ENCODE measurements around the gene CHRNA4.
"Not testable (repeated sequence)": the region's sequence is repeated elsewhere in the genome, so short reads cannot be mapped to it uniquely, and the experiment has no call there.

Gene CHRNA4

GRCh38 chr20:63397155-63397843, 36.1 kb upstream of the CHRNA4 start:
- no peak for DNase-seq

- no peak for DNase-seq
Measured at GRCh38 chr20:63396300-63396699, 35.2 kb upstream of the CHRNA4 start.

- no peak for DNase-seq
Measured at GRCh38 chr20:63395723-63396122, 34.6 kb upstream of the CHRNA4 start.

GRCh38 chr20:63394920-63395455, 33.8 kb upstream of the CHRNA4 start:
- no peak for DNase-seq

- DNase-seq: no peak
Measured at GRCh38 chr20:63394069-63394919, 33.1 kb upstream of the CHRNA4 start.

DNA sequence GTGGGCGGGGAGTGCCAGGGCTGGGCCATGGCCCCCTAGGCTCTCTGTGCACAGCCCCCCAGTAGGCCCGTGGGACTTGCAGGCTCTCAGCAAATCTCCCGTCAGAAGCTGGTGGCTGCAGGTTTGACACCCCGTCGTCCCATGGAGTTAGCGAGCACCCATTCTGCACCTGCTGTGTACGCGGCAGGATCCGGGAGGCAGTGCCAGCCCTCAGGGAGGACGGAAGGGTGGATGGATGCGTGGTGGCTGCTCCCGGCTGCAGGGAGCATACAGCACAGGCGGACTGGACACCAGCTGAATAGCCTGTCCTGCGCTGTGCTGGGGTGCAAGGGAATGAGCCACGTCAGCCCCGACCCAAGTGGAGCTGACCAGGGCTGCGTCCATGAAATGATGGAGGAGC, 32.4 kb upstream of the CHRNA4 start:
- no peak for DNase-seq

GRCh38 chr20:63392465-63393365, 31.6 kb upstream of the CHRNA4 start:
- DNase-seq: no peak

DNA sequence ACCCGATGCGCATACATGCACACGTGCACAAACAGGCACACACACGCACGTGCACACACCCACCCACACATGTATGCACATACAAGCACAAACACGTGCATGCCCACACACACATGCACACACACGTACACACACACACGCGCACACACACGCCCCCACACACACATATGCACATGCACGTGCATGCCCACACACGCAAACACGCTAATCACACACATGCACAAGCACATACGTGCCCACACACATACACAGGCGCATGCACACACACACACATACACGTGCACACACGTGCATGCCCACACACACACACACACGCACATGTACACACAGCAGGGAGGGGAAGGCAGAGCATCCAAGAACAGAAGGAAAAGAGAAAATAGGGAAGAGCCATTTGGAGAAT, 26.8 kb upstream of the CHRNA4 start:
- DNase-seq: no peak

DNA sequence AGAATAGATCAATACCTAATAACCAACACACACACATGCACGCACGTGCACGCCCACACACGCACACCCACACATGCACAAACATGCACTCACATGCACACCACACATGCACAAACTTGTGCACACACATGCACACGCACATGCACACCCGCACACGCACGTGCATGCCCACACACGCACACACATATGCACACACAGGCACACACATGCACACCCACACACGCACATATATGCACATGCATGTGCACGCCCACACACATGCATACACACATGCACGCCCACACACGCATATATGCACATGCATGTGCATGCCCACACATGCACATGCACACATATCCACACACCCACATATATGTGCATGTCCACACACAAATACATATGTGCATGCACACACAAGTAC, 26.2 kb upstream of the CHRNA4 start:
- no peak for DNase-seq

DNA sequence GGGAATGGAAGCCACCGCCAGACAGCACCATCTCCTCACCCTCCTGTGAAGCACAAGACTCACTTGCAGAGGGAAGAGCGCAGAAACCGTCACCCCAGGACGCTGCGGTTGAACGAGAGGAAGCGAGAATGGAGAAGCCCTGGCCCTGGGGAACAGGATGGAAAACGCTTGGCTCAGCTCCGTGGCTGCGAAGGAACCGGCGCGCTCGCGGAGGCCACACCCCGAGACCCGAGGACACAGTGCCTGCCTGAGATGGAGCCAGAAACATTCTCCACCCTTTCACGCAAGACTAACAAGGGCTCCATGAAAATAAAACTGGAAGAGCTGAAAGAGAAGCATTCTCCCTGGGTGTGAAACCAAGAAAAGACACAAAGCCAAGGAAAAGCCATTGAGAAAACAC, 25.3 kb upstream of the CHRNA4 start:
- no peak for DNase-seq

DNA sequence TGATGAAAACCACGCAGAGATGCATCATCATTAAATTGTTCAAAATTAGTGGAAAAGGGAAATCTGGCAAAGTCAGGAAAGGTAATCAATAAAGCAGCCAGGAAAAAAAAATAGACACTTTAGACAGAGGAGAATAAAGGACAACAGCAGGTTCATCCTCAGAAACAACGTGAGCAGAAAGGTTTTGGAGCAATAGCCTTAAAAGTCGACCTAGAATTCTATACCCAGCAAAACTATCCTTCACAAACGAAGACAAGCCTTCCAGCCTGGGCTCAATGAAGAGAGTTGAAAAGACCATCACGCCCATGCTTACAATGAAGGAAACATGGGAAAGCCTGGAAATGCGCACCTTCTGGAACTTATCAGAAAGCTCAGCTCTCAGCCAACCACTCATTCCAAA, 24.7 kb upstream of the CHRNA4 start:
- DNase-seq: no peak

GRCh38 chr20:63384336-63384735, 23.2 kb upstream of the CHRNA4 start:
- no peak for DNase-seq

DNA sequence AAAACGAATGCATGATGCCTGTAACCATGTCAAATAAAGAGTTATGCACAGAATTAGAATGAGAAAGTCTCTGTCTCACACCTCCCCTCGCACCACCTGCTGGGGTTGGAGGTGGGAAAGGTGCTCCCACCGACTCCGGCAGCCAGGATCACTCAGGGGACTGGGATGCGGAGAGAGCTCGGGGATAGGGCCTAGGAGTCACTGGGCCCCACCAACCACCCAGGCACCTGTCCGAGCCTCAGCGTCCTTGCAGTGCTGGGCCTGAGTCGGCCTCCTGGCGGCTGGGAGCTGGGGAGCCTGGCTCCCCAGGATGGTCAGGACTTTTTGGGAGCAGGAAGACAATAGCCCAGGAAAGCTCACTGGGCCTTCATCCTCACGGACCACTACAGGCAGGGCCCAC, 22.4 kb upstream of the CHRNA4 start:
- no peak for DNase-seq

- no peak for DNase-seq
Measured at GRCh38 chr20:63382551-63383300, 21.6 kb upstream of the CHRNA4 start.

DNA sequence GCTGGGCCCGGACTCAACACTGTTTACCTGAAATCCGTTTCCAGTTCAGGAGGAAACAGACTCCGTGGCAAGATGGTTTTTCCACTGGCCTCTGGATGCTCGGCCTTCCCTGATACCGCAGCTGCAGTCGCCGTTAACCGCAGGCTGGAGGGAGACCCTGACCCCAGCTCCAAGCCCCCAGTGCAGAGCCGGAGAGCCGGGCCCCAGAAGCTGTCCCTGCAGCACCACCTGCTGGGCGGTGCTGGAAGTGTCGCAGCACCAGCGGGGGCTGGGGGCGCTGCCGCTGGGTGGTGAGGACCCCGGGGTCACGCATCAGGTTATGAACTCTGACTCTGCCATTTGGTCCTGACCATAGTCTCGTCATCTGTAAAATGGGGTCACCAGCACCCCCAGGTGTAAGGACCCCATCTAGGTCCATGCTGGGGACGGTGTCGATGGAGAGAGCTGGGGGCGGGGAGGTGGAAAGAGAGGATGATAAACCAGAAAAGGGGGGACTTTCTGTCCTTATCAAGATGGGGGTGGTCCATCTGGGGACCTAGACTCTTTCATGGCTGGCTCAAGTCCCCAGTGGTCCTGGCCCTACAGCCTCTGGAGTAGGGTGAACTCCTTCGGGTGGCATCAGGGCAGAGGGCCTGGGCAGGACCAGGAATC, 20.8 kb upstream of the CHRNA4 start:
- no peak for DNase-seq

DNA sequence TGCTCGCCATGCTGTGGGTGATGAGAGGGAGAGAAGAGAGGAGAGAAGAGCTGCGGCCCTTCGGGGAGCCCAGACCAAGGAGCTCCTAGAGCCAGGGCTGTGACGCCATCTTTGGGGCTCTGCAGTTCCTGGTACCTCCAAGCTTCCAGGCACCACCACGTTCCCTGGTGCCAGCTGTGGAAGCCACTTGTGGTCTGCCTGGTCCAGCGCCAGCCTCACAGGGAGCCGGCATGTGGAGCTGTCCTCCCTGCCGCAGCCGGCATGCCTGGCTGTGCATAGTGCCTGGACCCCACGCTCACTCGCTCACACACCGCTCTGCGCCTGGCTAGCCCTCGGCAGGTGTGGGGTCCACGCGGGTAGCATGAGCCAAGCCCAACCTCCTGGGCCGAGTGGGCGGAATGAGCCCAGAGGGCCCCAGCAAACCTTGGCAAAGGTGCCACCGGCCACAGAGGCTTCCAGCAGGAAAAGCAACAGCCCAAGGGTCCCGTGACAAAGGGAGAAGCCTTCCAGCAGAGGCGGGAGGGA, 19.3 kb upstream of the CHRNA4 start:
- DNase-seq: no peak

DNA sequence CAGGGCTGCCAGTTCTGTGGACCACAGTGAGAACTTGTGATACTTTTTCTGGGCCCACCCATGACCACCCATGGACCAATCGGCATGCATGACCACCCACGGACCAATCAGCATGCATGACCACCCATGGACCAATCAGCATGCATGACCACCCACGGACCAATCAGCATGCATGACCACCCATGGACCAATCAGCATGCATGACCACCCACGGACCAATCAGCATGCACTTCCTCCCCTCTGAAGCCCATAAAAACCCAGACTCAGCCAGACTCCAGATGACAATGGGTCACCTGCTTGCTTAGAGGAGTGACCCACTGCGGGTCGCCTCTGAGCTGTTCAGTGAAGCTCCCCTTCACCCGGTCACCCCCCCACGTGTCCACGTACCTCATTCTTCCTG, 18.7 kb upstream of the CHRNA4 start:
- not testable (repeated sequence) for DNase-seq

DNA sequence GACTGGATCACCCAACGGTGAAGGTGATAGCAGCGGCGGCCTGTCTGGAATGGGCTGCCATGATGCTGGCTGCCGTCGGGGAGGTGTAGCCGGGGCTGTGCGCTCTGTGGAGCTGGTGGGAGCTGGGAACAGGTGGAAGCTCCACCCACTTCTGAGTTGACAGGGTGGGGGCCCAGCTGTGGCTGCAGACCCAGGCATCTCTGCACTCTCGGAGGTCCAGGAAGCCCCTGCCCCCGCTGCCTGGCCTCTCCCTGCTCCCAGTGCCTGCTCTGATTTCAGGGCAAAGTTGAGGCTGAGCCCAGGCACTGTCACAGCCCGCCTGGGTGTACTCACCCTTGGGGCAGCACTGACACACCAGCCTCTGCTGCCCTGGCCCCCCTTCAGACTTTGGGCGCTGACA, 18.1 kb upstream of the CHRNA4 start:
- no peak for DNase-seq

DNA sequence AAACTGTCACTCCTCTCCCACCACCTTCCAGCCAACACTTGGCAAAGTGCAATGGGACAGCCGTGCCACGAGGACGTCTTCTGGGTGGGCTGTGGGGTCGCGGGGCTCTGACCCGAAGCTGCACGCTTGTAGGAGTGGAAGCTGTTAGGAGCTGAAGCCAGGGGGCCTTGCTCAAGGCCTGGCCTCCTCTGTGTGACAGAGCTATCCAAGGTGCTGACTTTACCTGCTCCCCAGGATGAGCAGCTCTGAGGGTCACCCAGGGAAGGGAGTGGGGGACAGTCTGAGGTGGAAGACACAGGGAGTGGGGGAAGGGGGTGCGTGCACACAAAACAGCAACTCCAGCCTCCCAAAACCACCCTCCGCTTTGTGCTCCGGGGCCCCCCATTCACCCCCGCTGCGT, 17.5 kb upstream of the CHRNA4 start:
- no peak for DNase-seq

GRCh38 chr20:63377951-63378381, 16.8 kb upstream of the CHRNA4 start:
- DNase-seq: no peak

DNA sequence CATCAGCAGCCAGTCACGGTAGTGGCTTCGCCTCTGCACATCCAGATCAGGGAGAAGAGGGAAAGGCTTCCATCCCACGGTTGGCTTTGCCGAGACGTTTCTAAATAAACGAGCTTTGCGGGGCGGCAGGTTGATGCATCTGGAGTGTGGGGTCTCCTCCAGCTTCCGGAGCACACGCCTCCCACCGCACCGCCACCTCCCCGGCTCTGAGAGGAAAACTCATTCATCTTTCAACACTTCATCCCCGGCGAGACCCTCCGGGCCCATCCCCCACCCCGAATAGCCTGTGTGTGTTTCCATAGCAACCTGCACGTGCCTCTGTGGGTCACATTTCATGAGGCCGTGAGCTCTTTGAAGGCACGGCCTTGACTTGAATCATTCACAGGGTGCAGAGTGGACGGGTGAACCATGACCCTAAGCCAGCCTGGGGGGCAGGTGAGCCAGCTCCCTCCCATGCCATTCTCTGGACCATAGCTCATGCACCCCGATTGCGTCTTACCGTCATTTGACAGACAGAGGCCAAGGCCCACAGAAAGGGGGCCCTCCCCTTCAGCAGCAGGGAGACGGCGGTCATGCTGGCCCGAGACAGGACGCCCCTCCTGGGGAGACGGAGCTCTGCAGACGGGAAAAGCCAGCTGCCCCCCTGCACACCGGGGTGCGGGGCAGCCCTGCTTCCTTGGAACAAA, 16.2 kb upstream of the CHRNA4 start:
- DNase-seq: no peak

Data from SW 1271 (cell line).